HepG2 (cell line): Measurements from ENCODE around the gene GATD1. TPM values are rescaled to one million over a fixed set of nuclear protein-coding genes. Genes with fewer than 3 reads are reported as not detected.
A peak's percentile ranks its signal among the peaks of the same experiment; 100 is the strongest.

Experiments used
- BCL6 ChIP-seq: IDR thresholded peaks from 2 replicates; pipeline ENCODE4 v1.6.1; 2016; ENCODE audit warnings: missing genetic modification reagents, missing compliant biosample characterization
- GABPA ChIP-seq, 2 experiments: IDR thresholded peaks; 2 replicates each; pipeline ENCODE4 v1.6.1; 2011 to 2016; ENCODE audit warnings: low read depth in 2 of 2, low read length in 1 of 2, missing biosample characterization in 1 of 2, missing genetic modification characterization in 1 of 2
- ISL2 ChIP-seq: sonication (generic); formaldehyde crosslinking; IDR thresholded peaks from 2 replicates; pipeline ENCODE4 v1.5.0; 2020; ENCODE audit warnings: missing genetic modification reagents
- KMT2A ChIP-seq: sonication (generic); formaldehyde crosslinking; IDR thresholded peaks from 2 replicates; pipeline ENCODE4 v1.4.0; 2020; ENCODE audit warnings: missing genetic modification reagents
- MATR3 ChIP-seq: sonication (generic); formaldehyde crosslinking; IDR thresholded peaks from 2 replicates; pipeline ENCODE4 v1.4.0; 2020; ENCODE audit warnings: missing genetic modification reagents
- MIER3 ChIP-seq: IDR thresholded peaks from 2 replicates; pipeline ENCODE4 v1.6.1; 2016; ENCODE audit warnings: missing compliant biosample characterization, borderline replicate concordance
- MLX ChIP-seq: IDR thresholded peaks from 2 replicates; pipeline ENCODE4 v1.6.1; 2016
- NFIC ChIP-seq: IDR thresholded peaks from 2 replicates; pipeline ENCODE4 v1.6.1; 2012; ENCODE audit warnings: mild to moderate bottlenecking, low read length, inconsistent platforms
- NONO ChIP-seq, 2 experiments: fragments of 450-650 bp in 1 of 2; sonication (generic) in 1 of 2; formaldehyde crosslinking in 1 of 2; IDR thresholded peaks in 1 of 2; conservative IDR thresholded peaks in 1 of 2; 2 replicates each; pipeline versions ENCODE4 v1.6.1 to v1.8.0; 2017 to 2022; ENCODE audit warnings: mild to moderate bottlenecking in 1 of 2, missing genetic modification reagents in 1 of 2, moderate library complexity in 1 of 2
- PHF8 ChIP-seq: sonication (generic); formaldehyde crosslinking; IDR thresholded peaks from 2 replicates; pipeline ENCODE4 v1.5.0; 2020; ENCODE audit warnings: missing genetic modification reagents
- POLR2AphosphoS5 ChIP-seq: IDR thresholded peaks from 2 replicates; pipeline ENCODE4 v1.6.1; 2012; ENCODE audit warnings: low read depth, low read length
- RARG ChIP-seq: sonication (generic); formaldehyde crosslinking; IDR thresholded peaks from 2 replicates; pipeline ENCODE4 v1.4.0; 2020; ENCODE audit warnings: low read depth, mild to moderate bottlenecking, missing genetic modification reagents
- SNAPC2 ChIP-seq: sonication (generic); formaldehyde crosslinking; IDR thresholded peaks from 2 replicates; pipeline ENCODE4 v1.8.1; 2022; ENCODE audit warnings: mild to moderate bottlenecking, missing genetic modification reagents
- SRSF4 ChIP-seq: fragments of 200-400 bp; formaldehyde crosslinking; IDR thresholded peaks from one replicate; pipeline ENCODE4 v1.6.1; 2018; ENCODE audit warnings: mild to moderate bottlenecking, low read depth, low read length, moderate library complexity; ENCODE audit not compliant: poor library complexity, severe bottlenecking
- SUZ12 ChIP-seq: fragments of 150-350 bp; IDR thresholded peaks from 2 replicates; pipeline ENCODE4 v1.6.1; 2014; ENCODE audit warnings: low read depth, low read length
- ZBED4 ChIP-seq: sonication (generic); formaldehyde crosslinking; IDR thresholded peaks from 2 replicates; pipeline ENCODE4 v1.4.0; 2020; ENCODE audit warnings: missing genetic modification reagents, borderline replicate concordance
- ZKSCAN5 ChIP-seq: sonication (generic); formaldehyde crosslinking; IDR thresholded peaks from 2 replicates; pipeline ENCODE4 v1.5.1; 2020; ENCODE audit warnings: mild to moderate bottlenecking, missing genetic modification reagents
- ZNF12 ChIP-seq: sonication (generic); formaldehyde crosslinking; IDR thresholded peaks from 2 replicates; pipeline ENCODE4 v1.5.0; 2020; ENCODE audit warnings: missing genetic modification reagents
- ZNF136 ChIP-seq: sonication (generic); formaldehyde crosslinking; IDR thresholded peaks from 2 replicates; pipeline ENCODE4 v1.8.1; 2022; ENCODE audit warnings: low read depth, mild to moderate bottlenecking, moderate library complexity, missing genetic modification reagents
- ZNF138 ChIP-seq: sonication (generic); formaldehyde crosslinking; IDR thresholded peaks from 2 replicates; pipeline ENCODE4 v1.5.0; 2020; ENCODE audit warnings: mild to moderate bottlenecking, low read depth, missing genetic modification reagents
- ZNF24 ChIP-seq: fragments of 450-650 bp; IDR thresholded peaks from 2 replicates; pipeline ENCODE4 v1.6.1; 2017; ENCODE audit warnings: antibody characterized with exemption, mild to moderate bottlenecking
- ZNF333 ChIP-seq: sonication (generic); formaldehyde crosslinking; IDR thresholded peaks from 2 replicates; pipeline ENCODE4 v1.4.0; 2020; ENCODE audit warnings: mild to moderate bottlenecking, missing genetic modification reagents, borderline replicate concordance
- ZNF432 ChIP-seq: sonication (generic); formaldehyde crosslinking; IDR thresholded peaks from 2 replicates; pipeline ENCODE4 v1.5.0; 2020; ENCODE audit warnings: missing genetic modification reagents, mild to moderate bottlenecking, borderline replicate concordance
- ZNF576 ChIP-seq: sonication (generic); formaldehyde crosslinking; IDR thresholded peaks from 2 replicates; pipeline ENCODE4 v1.4.0; 2020; ENCODE audit warnings: mild to moderate bottlenecking, missing genetic modification reagents
- ZNF747 ChIP-seq: sonication (generic); formaldehyde crosslinking; IDR thresholded peaks from 2 replicates; pipeline ENCODE4 v1.8.1; 2023; ENCODE audit warnings: missing genetic modification reagents, mild to moderate bottlenecking, borderline replicate concordance
- ZNF780A ChIP-seq: sonication (generic); formaldehyde crosslinking; IDR thresholded peaks from 2 replicates; pipeline ENCODE4 v1.8.0; 2022; ENCODE audit warnings: mild to moderate bottlenecking, missing genetic modification reagents, moderate library complexity
- ZSCAN9 ChIP-seq: IDR thresholded peaks from 2 replicates; pipeline ENCODE4 v1.6.1; 2016; ENCODE audit warnings: borderline replicate concordance
- polyA plus RNA-seq, 8 experiments: library from polyadenylated mRNA; depleted of rRNA in 3 of 8; stranded (reverse) in 7 of 8; unstranded in 1 of 8; fragments of >200 nt; fragmentation: Illumina TruSeq in 4 of 8; extraction: Trizol in 4 of 8; gene quantifications; 2 replicates each; pipeline versions ENCODE4 v1.2.1 to v1.2.3, GENCODE V29; 2011 to 2016; ENCODE audit warnings: low read depth in 4 of 8, missing spikeins in 1 of 8, mixed read lengths in 1 of 8; ENCODE audit not compliant: insufficient read depth in 1 of 8
- total RNA-seq, 5 experiments: library from RNA; depleted of rRNA; stranded (reverse); fragments of >200 nt; fragmentation: Illumina TruSeq; extraction: Trizol; gene quantifications; 2 replicates each; pipeline ENCODE4 v1.2.3, GENCODE V29; 2016; ENCODE audit warnings: low read depth in 1 of 5

Gene GATD1
- total and polyA plus RNA-seq, 2 of the 13 experiments (the other 11 are each of a cell fraction or from before 2014, with no cell fraction given) = 31.3 to 60.5 TPM

GRCh38 chr11:795634-796564, 18.6 kb upstream of the GATD1 start (continued):
- TF ChIP-seq ZNF432 (CRISPR knock-in tag) = no peak
- no peak for TF ChIP-seq RARG (CRISPR knock-in tag)
- no peak for TF ChIP-seq MATR3 (CRISPR knock-in tag)
- TF ChIP-seq PHF8 (CRISPR knock-in tag) = peak; percentile 46; the same call in 1 of the 2 replicates
- no peak for TF ChIP-seq ZKSCAN5 (CRISPR knock-in tag)
- no peak for TF ChIP-seq SRSF4
- TF ChIP-seq MIER3 (CRISPR knock-in tag) = no peak
- no peak for TF ChIP-seq NONO (IDR thresholded peaks at IDR 0.05)
- no peak for TF ChIP-seq NONO (CRISPR knock-in tag; conservative IDR thresholded peaks at IDR 0.05)
- peak; percentile 63; the same call in 1 of the 2 replicates for TF ChIP-seq SNAPC2
- TF ChIP-seq SUZ12 = no peak
- no peak for TF ChIP-seq ZNF333 (CRISPR knock-in tag)
- TF ChIP-seq ZSCAN9 = no peak
- TF ChIP-seq ZNF780A = no peak
- peak; percentile 68 for TF ChIP-seq POLR2AphosphoS5
- TF ChIP-seq MLX = no peak
- TF ChIP-seq KMT2A (CRISPR knock-in tag) = no peak
- no peak for TF ChIP-seq ZNF12 (CRISPR knock-in tag)
- TF ChIP-seq ZNF136 (CRISPR knock-in tag) = no peak
- no peak for TF ChIP-seq ISL2
- no peak for TF ChIP-seq BCL6 (CRISPR knock-in tag)
- no peak for TF ChIP-seq GABPA (IDR thresholded peaks at IDR 0.05; ENCODE audit: low read depth, low read length)
- no peak for TF ChIP-seq GABPA (CRISPR knock-in tag; IDR thresholded peaks at IDR 0.05; ENCODE audit: low read depth)
- no peak for TF ChIP-seq ZNF576 (CRISPR knock-in tag)
- TF ChIP-seq ZNF747 = 0 out of 2 replicates have a peak, but pooled peaks have one; percentile 22
- no peak for TF ChIP-seq NFIC
- peak; percentile 38; the same call in 1 of the 2 replicates for TF ChIP-seq ZNF138 (CRISPR knock-in tag)
- TF ChIP-seq ZBED4 = no peak
- TF ChIP-seq ZNF24 = no peak
